H9 (cell line): ENCODE results near the gene LAMA3. TPM values are rescaled to one million over a fixed set of nuclear protein-coding genes. Genes with fewer than 3 reads are reported as not detected.

ENCODE experiments used
- DNase-seq: peaks from one replicate; pipeline ENCODE4 v3.0.0-alpha.2; 2017
- H2AFZ ChIP-seq: one replicate; pipeline ENCODE4 v1.6.1; 2013; ENCODE audit warnings: mild to moderate bottlenecking, low read length, control low read depth, moderate library complexity
- H2AK5ac ChIP-seq: 2 replicates; pipeline ENCODE4 v1.6.1; 2013; ENCODE audit warnings: low read length, control low read depth, mixed read lengths; ENCODE audit not compliant: insufficient read length
- H2BK120ac ChIP-seq: one replicate; pipeline ENCODE4 v1.6.1; 2013; ENCODE audit warnings: low read depth, mild to moderate bottlenecking, low read length, control low read depth, inconsistent platforms; ENCODE audit not compliant: poor library complexity, severe bottlenecking
- H2BK12ac ChIP-seq: 2 replicates; pipeline ENCODE4 v1.6.1; 2013; ENCODE audit warnings: low read length, control low read depth, mixed read lengths, low read depth; ENCODE audit not compliant: insufficient read length
- H2BK15ac ChIP-seq: 2 replicates; pipeline ENCODE4 v1.6.1; 2013; ENCODE audit warnings: low read depth, low read length, control low read depth
- H2BK20ac ChIP-seq: one replicate; pipeline ENCODE4 v1.6.1; 2013; ENCODE audit warnings: low read depth, mild to moderate bottlenecking, low read length, control low read depth, inconsistent platforms; ENCODE audit not compliant: poor library complexity, severe bottlenecking
- H2BK5ac ChIP-seq: 2 replicates; pipeline ENCODE4 v1.6.1; 2013; ENCODE audit warnings: low read length, control low read depth, mixed read lengths; ENCODE audit not compliant: insufficient read length
- H3K14ac ChIP-seq: 2 replicates; pipeline ENCODE4 v1.6.1; 2013; ENCODE audit warnings: low read length, control low read depth; ENCODE audit not compliant: insufficient read depth
- H3K18ac ChIP-seq: 2 replicates; pipeline ENCODE4 v1.6.1; 2013; ENCODE audit warnings: low read depth, mild to moderate bottlenecking, mixed read lengths, low read length, control low read depth; ENCODE audit not compliant: insufficient read length
- H3K23ac ChIP-seq: 2 replicates; pipeline ENCODE4 v1.6.1; 2013; ENCODE audit warnings: low read length, control low read depth, mixed read lengths, low read depth; ENCODE audit not compliant: insufficient read length
- H3K23me2 ChIP-seq: 2 replicates; pipeline ENCODE4 v1.6.1; 2013; ENCODE audit warnings: low read depth, mild to moderate bottlenecking, mixed read lengths, low read length, control low read depth; ENCODE audit not compliant: insufficient read length, poor library complexity, severe bottlenecking
- H3K27ac ChIP-seq: 2 replicates; pipeline ENCODE4 v1.5.1; 2013; ENCODE audit warnings: low read length, control low read depth, mixed read lengths, low read depth; ENCODE audit not compliant: insufficient read length
- H3K27me3 ChIP-seq: 2 replicates; pipeline ENCODE4 v1.6.1; 2013; ENCODE audit warnings: low read length, control low read depth, inconsistent platforms; ENCODE audit not compliant: insufficient read depth
- H3K4ac ChIP-seq: 2 replicates; pipeline ENCODE4 v1.6.1; 2013; ENCODE audit warnings: low read depth, mild to moderate bottlenecking, control low read depth, inconsistent platforms, low read length, moderate library complexity
- H3K4me1 ChIP-seq: 2 replicates; pipeline ENCODE4 v1.6.1; 2013; ENCODE audit warnings: low read length, control low read depth, inconsistent platforms; ENCODE audit not compliant: insufficient read depth
- H3K4me2 ChIP-seq: 2 replicates; pipeline ENCODE4 v1.6.1; 2013; ENCODE audit warnings: low read length, control low read depth, mixed read lengths; ENCODE audit not compliant: insufficient read length, insufficient read depth
- H3K56ac ChIP-seq: 2 replicates; pipeline ENCODE4 v1.6.1; 2013; ENCODE audit warnings: low read depth, mild to moderate bottlenecking, mixed read lengths, low read length, control low read depth; ENCODE audit not compliant: insufficient read length
- H3K79me1 ChIP-seq: 2 replicates; pipeline ENCODE4 v1.6.1; 2013; ENCODE audit warnings: low read depth, mild to moderate bottlenecking, moderate library complexity, low read length, control low read depth, inconsistent platforms; ENCODE audit not compliant: insufficient read depth, poor library complexity, severe bottlenecking
- H3K79me2 ChIP-seq: 2 replicates; pipeline ENCODE4 v1.6.1; 2013; ENCODE audit warnings: low read length, control low read depth, inconsistent platforms; ENCODE audit not compliant: insufficient read depth
- H3K9ac ChIP-seq: 2 replicates; pipeline ENCODE4 v1.6.1; 2013; ENCODE audit warnings: low read length, control low read depth, mixed read lengths; ENCODE audit not compliant: insufficient read length; ENCODE audit errors: extremely low read depth
- H3K9me3 ChIP-seq: one replicate; pipeline ENCODE4 v1.6.1; 2013; ENCODE audit warnings: low read depth, low read length, inconsistent platforms; ENCODE audit not compliant: control insufficient read depth
- H3T11ph ChIP-seq: one replicate; pipeline ENCODE4 v1.6.1; 2013; ENCODE audit warnings: mild to moderate bottlenecking, low read length, control low read depth, inconsistent platforms
- H4K20me1 ChIP-seq: one replicate; pipeline ENCODE4 v1.6.1; 2013; ENCODE audit not compliant: control insufficient read depth, insufficient read length, insufficient read depth
- H4K5ac ChIP-seq: 2 replicates; pipeline ENCODE4 v1.6.1; 2013; ENCODE audit warnings: low read depth, mild to moderate bottlenecking, mixed read lengths, low read length, control low read depth; ENCODE audit not compliant: insufficient read length
- H4K8ac ChIP-seq: replicated peaks from 2 replicates; pipeline ENCODE4 v1.6.1; 2013; ENCODE audit warnings: low read length, control low read depth, mixed read lengths, low read depth; ENCODE audit not compliant: insufficient read length
- H4K91ac ChIP-seq: 2 replicates; pipeline ENCODE4 v1.6.1; 2013; ENCODE audit warnings: low read depth, mild to moderate bottlenecking, moderate library complexity, mixed read lengths, low read length, control low read depth; ENCODE audit not compliant: insufficient read length
- H3K27ac Mint-ChIP-seq, 3 experiments: 2 replicates in 2 of 3; 3 replicates in 1 of 3; pipeline ENCODE4 v1.8.0; 2020 to 2021; ENCODE audit warnings: mixed read lengths in 3 of 3, mild to moderate bottlenecking in 1 of 3, moderate library complexity in 1 of 3
- H3K27me3 Mint-ChIP-seq: 2 replicates; pipeline ENCODE4 v1.8.0; 2021; ENCODE audit warnings: low read depth, mild to moderate bottlenecking, moderate library complexity, mixed read lengths
- H3K36me3 Mint-ChIP-seq, 3 experiments: 2 replicates in 2 of 3; 3 replicates in 1 of 3; pipeline ENCODE4 v1.8.0; 2020 to 2021; ENCODE audit warnings: low read depth in 3 of 3, mixed read lengths in 3 of 3; ENCODE audit not compliant: insufficient read depth in 1 of 3
- H3K4me1 Mint-ChIP-seq, 2 experiments: 2 replicates each; pipeline ENCODE4 v1.8.0; 2020; ENCODE audit warnings: mixed read lengths in 2 of 2
- H3K4me3 Mint-ChIP-seq, 2 experiments: 2 replicates in 1 of 2; 3 replicates in 1 of 2; pipeline ENCODE4 v1.8.0; 2020 to 2021; ENCODE audit warnings: mild to moderate bottlenecking in 2 of 2, mixed read lengths in 2 of 2, moderate library complexity in 1 of 2
- H3K9me3 Mint-ChIP-seq, 2 experiments: 2 replicates in 1 of 2; 3 replicates in 1 of 2; pipeline ENCODE4 v1.8.0; 2020; ENCODE audit warnings: mild to moderate bottlenecking in 2 of 2, mixed read lengths in 2 of 2, moderate library complexity in 1 of 2
- WGBS: extraction: QIAGEN DNeasy Blood & Tissue Kit; methylation state at CpG from one replicate; pipeline ENCODE4 v1.1.7; 2013; ENCODE audit warnings: missing lambda C conversion rate, low lambda C conversion rate, mixed read lengths; ENCODE audit not compliant: insufficient read length; ENCODE audit errors: extremely low coverage; 5-methylcytosine and 5-hydroxymethylcytosine counted together
- total RNA-seq: library from RNA; stranded (reverse); gene quantifications from 2 replicates; pipeline ENCODE4 v1.2.1, GENCODE V29; 2021
- TF ChIP-seq, protein P1 (sequence below): fragments of 200-600 bp; sonication (generic); conservative IDR thresholded peaks from 3 replicates; pipeline ENCODE4 v1.8.0; 2021; ENCODE audit warnings: antibody characterized with exemption, mild to moderate bottlenecking

LAMA3 gene
- total RNA-seq, 1 experiment from 2014 or later: 0.33 TPM

GRCh38 chr18:23838801-23839366 is 149.6 kb downstream of the LAMA3 start:
- no CpG with 5 or more reads among the region's 7 CpGs for WGBS
- TF ChIP-seq, protein P1, sequence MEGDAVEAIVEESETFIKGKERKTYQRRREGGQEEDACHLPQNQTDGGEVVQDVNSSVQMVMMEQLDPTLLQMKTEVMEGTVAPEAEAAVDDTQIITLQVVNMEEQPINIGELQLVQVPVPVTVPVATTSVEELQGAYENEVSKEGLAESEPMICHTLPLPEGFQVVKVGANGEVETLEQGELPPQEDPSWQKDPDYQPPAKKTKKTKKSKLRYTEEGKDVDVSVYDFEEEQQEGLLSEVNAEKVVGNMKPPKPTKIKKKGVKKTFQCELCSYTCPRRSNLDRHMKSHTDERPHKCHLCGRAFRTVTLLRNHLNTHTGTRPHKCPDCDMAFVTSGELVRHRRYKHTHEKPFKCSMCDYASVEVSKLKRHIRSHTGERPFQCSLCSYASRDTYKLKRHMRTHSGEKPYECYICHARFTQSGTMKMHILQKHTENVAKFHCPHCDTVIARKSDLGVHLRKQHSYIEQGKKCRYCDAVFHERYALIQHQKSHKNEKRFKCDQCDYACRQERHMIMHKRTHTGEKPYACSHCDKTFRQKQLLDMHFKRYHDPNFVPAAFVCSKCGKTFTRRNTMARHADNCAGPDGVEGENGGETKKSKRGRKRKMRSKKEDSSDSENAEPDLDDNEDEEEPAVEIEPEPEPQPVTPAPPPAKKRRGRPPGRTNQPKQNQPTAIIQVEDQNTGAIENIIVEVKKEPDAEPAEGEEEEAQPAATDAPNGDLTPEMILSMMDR: no peak
- H2BK20ac ChIP-seq: no peak overlapping the region
- H2BK5ac ChIP-seq: no peak overlapping the region
- H3K23ac ChIP-seq: no peak overlapping the region
- no peak overlapping the region for H3K14ac ChIP-seq
- H4K91ac ChIP-seq: no peak overlapping the region
- no peak overlapping the region for H4K8ac ChIP-seq
- no peak overlapping the region for H3K9ac ChIP-seq
- H4K5ac ChIP-seq: no peak overlapping the region
- H2AK5ac ChIP-seq: no peak overlapping the region
- no peak overlapping the region for H3K27ac ChIP-seq
- Mint-ChIP-seq H3K27ac (no peak overlapping the region), H3K36me3 (no peaks in the 10 kb centered on the region), H3K4me3 (no peak overlapping the region), H3K27me3 (peaks cover 1% of the 10 kb centered on the region), H3K9me3 (no peaks in the 10 kb centered on the region), H3K4me1 (peaks cover 5% of the 10 kb centered on the region in 2 experiments)
- no peak overlapping the region for H2BK120ac ChIP-seq
- H3K4ac ChIP-seq: no peak overlapping the region
- H2BK15ac ChIP-seq: no peak overlapping the region
- H3K23me2 ChIP-seq: no peaks in the 10 kb centered on the region
- no peaks in the 10 kb centered on the region for H4K20me1 ChIP-seq
- H3K79me2 ChIP-seq: no peaks in the 10 kb centered on the region
- no peak overlapping the region for H2BK12ac ChIP-seq
- no peak for DNase-seq
- H3K56ac ChIP-seq: no peak overlapping the region
- no peak overlapping the region for H2AFZ ChIP-seq
- no peaks in the 10 kb centered on the region for H3K9me3 ChIP-seq
- H3K4me2 ChIP-seq: no peak overlapping the region
- H3K79me1 ChIP-seq: no peaks in the 10 kb centered on the region
- H3T11ph ChIP-seq: no peak overlapping the region
- H3K18ac ChIP-seq: no peak overlapping the region
- no peaks in the 10 kb centered on the region for H3K27me3 ChIP-seq
- peaks cover under 1% of the 10 kb centered on the region; the same call in 1 of the 2 replicates for H3K4me1 ChIP-seq
